ENCODE data around the gene MRE11.

- TF ChIP-seq ZNF274 (IDR thresholded peaks at IDR 0.05; ENCODE audit: low read depth, low read length) (no peak), YY1 (IDR thresholded peaks at IDR 0.05; ENCODE audit: insufficient read depth, insufficient read length) (no peak)
These were observed 116.8 kb downstream of the MRE11 start for GRCh38 chr11:94376841-94377240.

Data from NT2/D1 (cell line).